Measurements from ENCODE around the gene PRR13. TPM values are rescaled to one million over a fixed set of nuclear protein-coding genes. Genes with fewer than 3 reads are reported as not detected.

Gene PRR13
- total RNA-seq, 1 donor from 2014 or later, result 172 TPM

DNA sequence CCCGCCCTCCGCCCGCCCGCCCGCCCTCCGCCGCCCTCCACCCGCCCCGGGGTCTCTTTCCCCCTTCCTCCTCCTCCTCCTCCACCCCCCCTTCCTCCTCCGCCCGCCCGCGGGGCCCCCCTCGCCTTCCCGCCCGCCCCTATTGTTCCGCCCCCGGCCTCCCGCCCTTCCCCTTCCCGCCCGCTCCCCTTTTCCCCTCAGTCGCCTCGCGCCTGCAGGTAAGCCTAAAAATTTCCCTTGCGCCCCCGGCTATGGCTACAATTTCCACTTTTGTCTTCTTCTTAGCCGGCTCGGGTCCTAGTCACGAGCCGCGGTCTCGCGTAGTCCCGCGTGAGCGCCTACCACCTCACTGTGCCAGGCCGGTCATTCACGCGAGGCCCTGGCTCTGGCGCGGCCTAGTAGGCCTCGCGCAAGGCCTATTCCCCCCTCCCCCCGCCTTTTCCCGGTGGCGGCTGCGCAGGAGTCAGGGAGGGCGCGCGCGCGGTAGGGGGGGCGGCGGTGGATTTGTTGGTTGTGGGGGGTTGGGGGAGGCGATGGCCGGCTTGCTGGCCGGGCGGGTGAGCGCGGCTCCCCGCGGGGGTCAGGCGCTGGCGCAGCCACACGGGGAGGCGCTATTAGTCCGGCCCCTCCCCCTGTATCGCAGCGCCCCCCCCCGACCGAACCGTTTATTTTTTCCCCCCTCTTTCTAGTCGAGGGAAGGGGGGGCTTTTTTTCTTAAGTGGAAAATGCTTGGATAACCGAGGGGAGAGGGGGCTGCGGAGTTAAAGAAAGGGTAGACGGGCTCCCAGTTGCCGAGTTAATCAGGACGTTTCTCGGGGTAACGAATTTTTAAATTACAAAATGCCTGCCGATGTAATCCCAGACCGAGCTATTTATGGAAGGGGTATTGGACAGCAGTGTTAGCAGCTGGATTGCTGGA, 10.9 kb downstream of the PRR13 start:
- H3K4me3 ChIP-seq, result peak overlapping the region; percentile 70
- H3K36me3 ChIP-seq, result peaks cover 46% of the 10 kb centered on the region
- TF ChIP-seq, protein P1, sequence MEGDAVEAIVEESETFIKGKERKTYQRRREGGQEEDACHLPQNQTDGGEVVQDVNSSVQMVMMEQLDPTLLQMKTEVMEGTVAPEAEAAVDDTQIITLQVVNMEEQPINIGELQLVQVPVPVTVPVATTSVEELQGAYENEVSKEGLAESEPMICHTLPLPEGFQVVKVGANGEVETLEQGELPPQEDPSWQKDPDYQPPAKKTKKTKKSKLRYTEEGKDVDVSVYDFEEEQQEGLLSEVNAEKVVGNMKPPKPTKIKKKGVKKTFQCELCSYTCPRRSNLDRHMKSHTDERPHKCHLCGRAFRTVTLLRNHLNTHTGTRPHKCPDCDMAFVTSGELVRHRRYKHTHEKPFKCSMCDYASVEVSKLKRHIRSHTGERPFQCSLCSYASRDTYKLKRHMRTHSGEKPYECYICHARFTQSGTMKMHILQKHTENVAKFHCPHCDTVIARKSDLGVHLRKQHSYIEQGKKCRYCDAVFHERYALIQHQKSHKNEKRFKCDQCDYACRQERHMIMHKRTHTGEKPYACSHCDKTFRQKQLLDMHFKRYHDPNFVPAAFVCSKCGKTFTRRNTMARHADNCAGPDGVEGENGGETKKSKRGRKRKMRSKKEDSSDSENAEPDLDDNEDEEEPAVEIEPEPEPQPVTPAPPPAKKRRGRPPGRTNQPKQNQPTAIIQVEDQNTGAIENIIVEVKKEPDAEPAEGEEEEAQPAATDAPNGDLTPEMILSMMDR (IDR thresholded peaks at IDR 0.05), result peak; percentile 39
- H3K4me1 ChIP-seq, result peaks cover 34% of the 10 kb centered on the region
- no peaks in the 10 kb centered on the region for H3K27me3 ChIP-seq
- no peaks in the 10 kb centered on the region for H3K9me3 ChIP-seq
- ATAC-seq, result peak; percentile 84
- H3K27ac ChIP-seq, result peak overlapping the region; percentile 91
- DNase-seq, result peak; percentile 93
- intact Hi-C loops (cut with DNase I), result no loop called here

DNA sequence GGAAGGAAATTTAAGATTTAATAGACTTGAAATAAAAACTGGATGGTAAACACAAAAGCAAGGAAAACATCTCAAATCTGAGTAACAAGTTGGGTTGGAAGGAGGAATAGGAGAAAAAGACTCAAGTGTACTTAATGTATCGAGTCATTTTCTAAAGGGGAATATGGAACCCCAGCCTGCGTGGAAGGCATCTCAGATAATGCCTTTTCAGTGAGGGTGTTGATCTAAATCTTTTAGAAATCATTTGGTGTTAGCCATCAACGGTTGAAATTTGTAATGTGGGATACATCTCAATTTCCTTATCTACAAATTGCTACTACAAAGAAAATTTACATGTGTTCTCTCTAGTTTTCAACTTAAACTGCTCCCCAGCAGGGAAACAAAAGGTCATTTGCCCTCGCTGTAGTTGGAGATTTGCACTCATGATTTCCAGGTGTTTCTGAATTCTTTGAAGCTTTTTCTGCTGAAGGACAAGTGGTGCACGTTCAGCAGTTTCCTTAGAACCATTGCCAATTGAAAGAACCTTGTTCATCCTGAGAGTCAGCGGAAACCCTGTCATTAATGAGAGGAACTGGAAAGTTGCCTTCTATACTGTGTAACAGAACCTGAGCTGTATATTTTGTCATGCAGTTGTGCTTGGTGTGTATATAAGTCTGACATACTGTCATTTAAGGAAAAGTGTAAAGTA, 12.6 kb downstream of the PRR13 start:
- no peak for DNase-seq
- no peaks in the 10 kb centered on the region for H3K27me3 ChIP-seq
- no peaks in the 10 kb centered on the region for H3K9me3 ChIP-seq
- peaks cover 51% of the 10 kb centered on the region for H3K36me3 ChIP-seq
- no peak overlapping the region for H3K27ac ChIP-seq
- no peak for ATAC-seq
- intact Hi-C loops (cut with DNase I), result no loop called here
- peak overlapping the region; percentile 70 for H3K4me3 ChIP-seq
- TF ChIP-seq, protein P1 (IDR thresholded peaks at IDR 0.05), result no peak
- H3K4me1 ChIP-seq, result peaks cover 34% of the 10 kb centered on the region

DNA sequence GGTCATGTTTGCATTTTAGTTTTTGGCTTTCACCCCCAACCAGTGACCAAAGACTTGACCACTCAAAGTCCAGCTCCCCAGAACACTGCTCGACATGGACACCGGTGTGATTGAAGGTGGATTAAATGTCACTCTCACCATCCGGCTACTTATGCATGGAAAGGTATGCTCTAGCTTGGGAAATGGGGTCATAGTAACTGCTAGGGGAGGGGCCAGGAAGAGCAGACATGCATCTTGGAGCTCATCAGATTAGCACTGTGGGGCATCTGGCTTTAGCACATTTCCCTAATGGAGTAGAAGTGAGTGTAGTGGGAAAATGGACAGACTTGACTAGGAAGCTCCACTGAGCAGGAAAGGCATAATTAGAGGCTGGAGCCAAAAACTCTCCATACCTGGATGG, 13.2 kb downstream of the PRR13 start:
- no peaks in the 10 kb centered on the region for H3K27me3 ChIP-seq
- TF ChIP-seq, protein P1 (IDR thresholded peaks at IDR 0.05), result no peak
- no peak overlapping the region for H3K27ac ChIP-seq
- H3K36me3 ChIP-seq, result peaks cover 57% of the 10 kb centered on the region
- no peak overlapping the region for H3K4me3 ChIP-seq
- H3K9me3 ChIP-seq, result no peaks in the 10 kb centered on the region
- intact Hi-C loops (cut with DNase I), result no loop called here
- ATAC-seq (no peak), DNase-seq (no peak)
- peaks cover 34% of the 10 kb centered on the region for H3K4me1 ChIP-seq

DNA sequence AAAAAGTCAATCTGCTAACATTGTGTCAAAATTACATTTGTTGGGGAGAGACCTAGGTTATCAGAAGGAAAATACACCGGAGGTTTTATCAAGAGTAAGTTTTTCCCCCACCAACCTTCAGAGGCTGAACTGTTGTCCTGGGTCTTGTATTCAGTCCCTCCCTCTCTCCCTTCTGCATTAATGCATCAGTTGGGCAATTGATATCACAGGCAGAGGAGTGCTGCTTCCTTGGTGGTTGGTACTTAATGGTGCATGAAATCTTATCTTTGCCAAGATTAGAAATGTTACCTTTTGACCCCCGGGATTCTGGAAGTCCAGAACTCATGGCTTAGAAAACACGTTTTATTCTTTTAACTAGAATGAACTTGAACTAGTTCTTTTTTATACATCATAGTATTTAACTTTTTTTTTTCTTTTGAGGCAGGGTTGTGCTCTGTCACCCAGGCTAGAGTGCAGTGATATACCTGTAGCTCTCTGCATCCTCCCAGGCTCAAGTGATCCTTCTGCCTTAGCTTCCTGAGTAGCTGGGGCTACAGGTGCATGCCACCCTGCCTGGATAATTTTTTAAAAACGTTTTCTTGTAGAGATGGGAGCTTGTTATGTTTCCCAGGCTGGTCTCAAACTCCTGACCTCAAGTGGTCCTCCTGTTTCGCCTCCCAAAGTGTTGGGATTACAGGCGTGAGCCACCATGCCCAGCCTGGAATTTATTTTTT, 15.3 kb downstream of the PRR13 start:
- DNase-seq (no peak), ATAC-seq (no peak)
- no peak overlapping the region for H3K4me3 ChIP-seq
- H3K27ac ChIP-seq, result no peak overlapping the region
- peaks cover 78% of the 10 kb centered on the region for H3K36me3 ChIP-seq
- H3K27me3 ChIP-seq, result no peaks in the 10 kb centered on the region
- intact Hi-C loops (cut with DNase I), result no loop called here
- TF ChIP-seq, protein P1 (IDR thresholded peaks at IDR 0.05), result no peak
- H3K4me1 ChIP-seq, result peaks cover 40% of the 10 kb centered on the region
- no peaks in the 10 kb centered on the region for H3K9me3 ChIP-seq

DNA sequence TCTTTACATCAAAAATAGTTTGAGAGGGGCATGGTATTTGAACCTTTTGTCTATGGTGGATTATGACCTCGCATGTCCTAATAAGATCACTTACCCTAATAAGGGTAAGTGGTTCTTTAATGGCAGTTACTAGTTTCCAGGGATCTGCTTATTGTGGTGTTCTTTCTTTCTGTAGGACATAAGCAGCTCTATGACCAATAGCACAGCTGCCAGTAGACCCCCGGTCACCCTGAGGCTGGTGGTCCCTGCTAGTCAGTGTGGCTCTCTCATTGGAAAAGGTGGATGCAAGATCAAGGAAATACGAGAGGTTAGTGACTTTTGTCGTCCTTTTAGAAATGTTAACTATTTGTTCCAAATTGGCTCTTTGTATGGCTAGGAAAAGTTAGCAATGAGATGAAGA, 17.6 kb downstream of the PRR13 start:
- ATAC-seq, result no peak

More for the DNA sequence above, 17.6 kb downstream of the PRR13 start:
- TF ChIP-seq, protein P1 (IDR thresholded peaks at IDR 0.05), result no peak
- no peaks in the 10 kb centered on the region for H3K9me3 ChIP-seq
- no peak overlapping the region for H3K4me3 ChIP-seq
- peaks cover 100% of the 10 kb centered on the region for H3K36me3 ChIP-seq
- no peaks in the 10 kb centered on the region for H3K27me3 ChIP-seq
- intact Hi-C loops (cut with DNase I), result no loop called here
- H3K4me1 ChIP-seq, result peaks cover 28% of the 10 kb centered on the region
- no peak overlapping the region for H3K27ac ChIP-seq
- no peak for DNase-seq
